Measurements from ENCODE around the gene LCAT.

- no peak for TF ChIP-seq CTCF (IDR thresholded peaks at IDR 0.05; ENCODE audit: low read depth, low read length)
- no peak for TF ChIP-seq EZH2phosphoT487 (IDR thresholded peaks at IDR 0.05; ENCODE audit: low read depth)
These were observed 33.1 kb upstream of the LCAT start for GRCh38 chr16:67977005-67977404.
